GM12878 (cell line): ENCODE measurements around the gene VEZF1.

Experiments used
- CBX5 ChIP-seq: sonication (generic); IDR thresholded peaks from 2 replicates; pipeline ENCODE4 v1.6.1; 2016; ENCODE audit warnings: low read depth, moderate library complexity, mild to moderate bottlenecking, inconsistent platforms
- CTCF ChIP-seq, 3 experiments: IDR thresholded peaks in 2 of 3; conservative IDR thresholded peaks in 1 of 3; 2 replicates each; pipeline ENCODE4 v1.5.1; 2011; ENCODE audit warnings: low read depth in 3 of 3, low read length in 3 of 3, mild to moderate bottlenecking in 3 of 3, control low read depth in 2 of 3, moderate library complexity in 2 of 3, inconsistent platforms in 1 of 3, mixed read lengths in 1 of 3; ENCODE audit not compliant: control insufficient read depth in 2 of 3, insufficient read depth in 1 of 3; ENCODE audit errors: extremely low read depth in 1 of 3
- EGR1 ChIP-seq, 2 experiments: IDR thresholded peaks; 1 replicate in 1 of 2; 2 replicates in 1 of 2; pipeline ENCODE4 v1.6.1; 2011 to 2012; ENCODE audit warnings: low read depth in 2 of 2, low read length in 2 of 2, borderline replicate concordance in 1 of 2, mild to moderate bottlenecking in 1 of 2, moderate library complexity in 1 of 2
- MAX ChIP-seq: IDR thresholded peaks from 2 replicates; pipeline ENCODE4 v1.6.1; 2012; ENCODE audit warnings: low read depth, low read length, improper control_type of control experiment
- RAD21 ChIP-seq: IDR thresholded peaks from 2 replicates; pipeline ENCODE4 v1.6.1; 2011; ENCODE audit warnings: mild to moderate bottlenecking, low read depth, low read length, moderate library complexity; ENCODE audit not compliant: insufficient read depth

GRCh38 chr17:58005728-58006559, 17.9 kb upstream of the VEZF1 start:
- no peak for TF ChIP-seq MAX
- TF ChIP-seq CBX5: no peak
- TF ChIP-seq RAD21: no peak
- TF ChIP-seq EGR1 (IDR thresholded peaks at IDR 0.05; ENCODE audit: borderline replicate concordance in 1 of 2, low read depth in 2 of 2, low read length in 2 of 2): no peak; a peak in 1 of 3 replicates
- TF ChIP-seq CTCF (IDR thresholded peaks at IDR 0.05 in 2 of 3, conservative IDR thresholded peaks at IDR 0.05 in 1 of 3; ENCODE audit: control insufficient read depth in 2 of 3, extremely low read depth in 1 of 3, insufficient read depth in 1 of 3, low read depth in 3 of 3, low read length in 3 of 3): no peak
